HepG2 (cell line): ENCODE results near the gene CHST12. TPM values are rescaled to one million over a fixed set of nuclear protein-coding genes. Genes with fewer than 3 reads are reported as not detected.

Experiments used
- AHDC1 ChIP-seq: sonication (generic); formaldehyde crosslinking; IDR thresholded peaks from 2 replicates; pipeline ENCODE4 v1.5.1; 2020; ENCODE audit warnings: mild to moderate bottlenecking, missing genetic modification reagents, borderline replicate concordance
- ASH2L ChIP-seq: fragments of 300-600, 200-600 bp; sonication (generic); IDR thresholded peaks from 2 replicates; pipeline ENCODE4 v1.7.0; 2017; ENCODE audit warnings: low read depth, mild to moderate bottlenecking, moderate library complexity, mixed read lengths, low read length; ENCODE audit not compliant: insufficient read length
- CSRNP1 ChIP-seq: sonication (generic); formaldehyde crosslinking; IDR thresholded peaks from 2 replicates; pipeline ENCODE4 v1.8.1; 2023; ENCODE audit warnings: mild to moderate bottlenecking, missing genetic modification reagents
- KLF9 ChIP-seq: IDR thresholded peaks from 2 replicates; pipeline ENCODE4 v1.6.1; 2016; ENCODE audit warnings: low read depth
- MED13 ChIP-seq: sonication (generic); formaldehyde crosslinking; IDR thresholded peaks from 2 replicates; pipeline ENCODE4 v1.5.0; 2020; ENCODE audit warnings: missing genetic modification reagents
- NFIC ChIP-seq: IDR thresholded peaks from 2 replicates; pipeline ENCODE4 v1.6.1; 2012; ENCODE audit warnings: mild to moderate bottlenecking, low read length, inconsistent platforms
- NR2F6 ChIP-seq, 2 experiments: IDR thresholded peaks; 2 replicates each; pipeline ENCODE4 v1.6.1; 2016; ENCODE audit warnings: antibody characterized with exemption in 1 of 2, mild to moderate bottlenecking in 1 of 2
- PLSCR1 ChIP-seq: sonication (generic); formaldehyde crosslinking; IDR thresholded peaks from 2 replicates; pipeline ENCODE4 v1.5.0; 2020; ENCODE audit warnings: missing genetic modification reagents, mild to moderate bottlenecking, borderline replicate concordance
- POGZ ChIP-seq: sonication (generic); formaldehyde crosslinking; IDR thresholded peaks from 2 replicates; pipeline ENCODE4 v1.4.0; 2020; ENCODE audit warnings: mild to moderate bottlenecking, missing genetic modification reagents
- REXO4 ChIP-seq: sonication (generic); formaldehyde crosslinking; IDR thresholded peaks from 2 replicates; pipeline ENCODE4 v1.8.0; 2022; ENCODE audit warnings: missing genetic modification reagents, mild to moderate bottlenecking, borderline replicate concordance
- TEF ChIP-seq: sonication (generic); formaldehyde crosslinking; IDR thresholded peaks from 2 replicates; pipeline ENCODE4 v1.5.0; 2020; ENCODE audit warnings: missing genetic modification reagents
- TFDP1 ChIP-seq: IDR thresholded peaks from 2 replicates; pipeline ENCODE4 v1.6.1; 2016; ENCODE audit warnings: missing compliant biosample characterization, missing genetic modification reagents, borderline replicate concordance
- ZBTB38 ChIP-seq: sonication (generic); formaldehyde crosslinking; IDR thresholded peaks from 2 replicates; pipeline ENCODE4 v1.5.1; 2020; ENCODE audit warnings: mild to moderate bottlenecking, missing genetic modification reagents
- ZBTB42 ChIP-seq: sonication (generic); formaldehyde crosslinking; IDR thresholded peaks from 2 replicates; pipeline ENCODE4 v1.5.0; 2020; ENCODE audit warnings: mild to moderate bottlenecking, missing genetic modification reagents
- ZBTB44 ChIP-seq: sonication (generic); formaldehyde crosslinking; IDR thresholded peaks from 2 replicates; pipeline ENCODE4 v1.4.0; 2020; ENCODE audit warnings: missing genetic modification reagents
- ZFP62 ChIP-seq: sonication (generic); formaldehyde crosslinking; IDR thresholded peaks from 2 replicates; pipeline ENCODE4 v1.4.0; 2020; ENCODE audit warnings: missing genetic modification reagents
- ZNF747 ChIP-seq: sonication (generic); formaldehyde crosslinking; IDR thresholded peaks from 2 replicates; pipeline ENCODE4 v1.8.1; 2023; ENCODE audit warnings: missing genetic modification reagents, mild to moderate bottlenecking, borderline replicate concordance
- ZNF841 ChIP-seq: sonication (generic); formaldehyde crosslinking; IDR thresholded peaks from 2 replicates; pipeline ENCODE4 v1.8.1; 2023; ENCODE audit warnings: missing genetic modification reagents, borderline replicate concordance
- polyA plus RNA-seq, 8 experiments: library from polyadenylated mRNA; depleted of rRNA in 3 of 8; stranded (reverse) in 7 of 8; unstranded in 1 of 8; fragments of >200 nt; fragmentation: Illumina TruSeq in 4 of 8; extraction: Trizol in 4 of 8; gene quantifications; 2 replicates each; pipeline versions ENCODE4 v1.2.1 to v1.2.3, GENCODE V29; 2011 to 2016; ENCODE audit warnings: low read depth in 4 of 8, missing spikeins in 1 of 8, mixed read lengths in 1 of 8; ENCODE audit not compliant: insufficient read depth in 1 of 8
- total RNA-seq, 5 experiments: library from RNA; depleted of rRNA; stranded (reverse); fragments of >200 nt; fragmentation: Illumina TruSeq; extraction: Trizol; gene quantifications; 2 replicates each; pipeline ENCODE4 v1.2.3, GENCODE V29; 2016; ENCODE audit warnings: low read depth in 1 of 5

CHST12 gene
- total and polyA plus RNA-seq, 2 of the 13 experiments (the other 11 are each of a cell fraction or from before 2014, with no cell fraction given), result 6.4 to 15.8 TPM

DNA sequence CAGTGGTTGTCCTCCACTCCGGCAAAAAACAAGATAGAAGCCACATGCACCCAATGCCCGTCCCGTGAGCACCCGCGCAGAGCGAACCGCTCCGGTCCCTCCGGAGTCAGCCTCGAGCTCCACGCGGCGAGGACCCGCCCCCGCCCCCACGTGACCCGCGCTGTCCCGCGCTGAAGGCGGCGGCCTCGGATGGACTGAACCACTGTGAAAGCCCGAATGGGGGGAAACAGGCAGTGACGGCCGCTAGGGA is 49.5 kb upstream of the CHST12 start (continued):
- peak; percentile 84; the same call in 1 of the 2 replicates for TF ChIP-seq ZBTB44 (CRISPR knock-in tag)
- TF ChIP-seq NR2F6 (IDR thresholded peaks at IDR 0.05), result no peak
- TF ChIP-seq NR2F6 (CRISPR knock-in tag; IDR thresholded peaks at IDR 0.05), result peak; percentile 50; the same call in 1 of the 2 replicates
- no peak for TF ChIP-seq ASH2L
- TF ChIP-seq NFIC, result no peak
- 0 out of 2 replicates have a peak, but pooled peaks have one; percentile 64 for TF ChIP-seq MED13 (CRISPR knock-in tag)
- peak; percentile 80; the same call in 1 of the 2 replicates for TF ChIP-seq REXO4 (CRISPR knock-in tag)
- TF ChIP-seq ZBTB42 (CRISPR knock-in tag), result peak; percentile 89; the same call in 1 of the 2 replicates
- TF ChIP-seq KLF9 (CRISPR knock-in tag), result peak; percentile 67; the same call in 1 of the 2 replicates
- TF ChIP-seq ZNF841 (CRISPR knock-in tag), result no peak
- TF ChIP-seq TFDP1 (CRISPR knock-in tag), result peak; percentile 99
- peak; percentile 82; the same call in 1 of the 2 replicates for TF ChIP-seq PLSCR1 (CRISPR knock-in tag)
- TF ChIP-seq ZNF747 (CRISPR knock-in tag), result 0 out of 2 replicates have a peak, but pooled peaks have one; percentile 62
- TF ChIP-seq AHDC1 (CRISPR knock-in tag), result peak; percentile 71; the same call in 1 of the 2 replicates
- TF ChIP-seq POGZ (CRISPR knock-in tag), result no peak
- peak; percentile 53; the same call in 1 of the 2 replicates for TF ChIP-seq TEF (CRISPR knock-in tag)
- peak; percentile 90 for TF ChIP-seq CSRNP1 (CRISPR knock-in tag)
- TF ChIP-seq ZBTB38 (CRISPR knock-in tag), result peak; percentile 19; the same call in 1 of the 2 replicates
- no peak for TF ChIP-seq ZFP62 (CRISPR knock-in tag)
